Body of pancreas (tissue), 4 donors: ENCODE measurements around the gene RASA3. TPM values are rescaled to one million over a fixed set of nuclear protein-coding genes. Genes with fewer than 3 reads are reported as not detected.

ENCODE experiments used
- ATAC-seq: fragments of 150-250 bp; one replicate; pipeline ENCODE4 v1.9.1; 2016
- DNase-seq, 4 donors: peaks; one replicate each; pipeline ENCODE4 v3.0.0-alpha.2; 2019
- H3K27ac ChIP-seq, 4 donors: fragments of 200-600 bp; sonication (generic); 1 replicate in 3 of 4; 2 replicates in 1 of 4; pipeline versions ENCODE4 v1.5.1 to v1.6.1; 2016 to 2019; ENCODE audit warnings: mild to moderate bottlenecking in 1 of 4, mixed read lengths in 1 of 4, moderate library complexity in 1 of 4
- H3K27me3 ChIP-seq, 2 donors: fragments of 200-600 bp; sonication (generic); one replicate each; pipeline ENCODE4 v1.6.0; 2016; ENCODE audit warnings: mild to moderate bottlenecking in 1 of 2
- H3K36me3 ChIP-seq, 2 donors: fragments of 200-600 bp; sonication (generic); replicated peaks in 1 of 2; 2 replicates each; pipeline ENCODE4 v1.5.1; 2016; ENCODE audit warnings: low read depth in 2 of 2; ENCODE audit not compliant: insufficient read depth in 1 of 2
- H3K4me1 ChIP-seq: fragments of 200-600 bp; sonication (generic); one replicate; pipeline ENCODE4 v1.6.0; 2016
- H3K4me3 ChIP-seq, 2 donors: fragments of 200-600 bp; sonication (generic); 1 replicate in 1 of 2; 2 replicates in 1 of 2; pipeline ENCODE4 v1.5.1; 2016 to 2019
- H3K9me3 ChIP-seq, 3 donors: fragments of 200-600 bp; sonication (generic); 1 replicate in 2 of 3; 2 replicates in 1 of 3; pipeline ENCODE4 v1.5.1; 2016
- POLR2A ChIP-seq, 3 donors: fragments of 450-650 bp; IDR thresholded peaks; one replicate each; pipeline ENCODE4 v1.6.1; 2016; ENCODE audit warnings: antibody characterized with exemption in 3 of 3, mild to moderate bottlenecking in 2 of 3
- WGBS, 2 donors: methylation state at CpG; one replicate each; pipeline ENCODE4 v1.1.5; 2017; 5-methylcytosine and 5-hydroxymethylcytosine counted together
- intact Hi-C: fragments of 100-400 bp; cut with DNase I; formaldehyde crosslinking; loops from one replicate; pipeline ENCODE4 v1.15.1; 2023
- total RNA-seq, 2 donors: library from RNA; depleted of rRNA; stranded (reverse); fragments of >200 nt; gene quantifications; one replicate each; pipeline ENCODE4 v1.1.0, GENCODE V29; 2016
- TF ChIP-seq, protein P1 (sequence below), 7 experiments: fragments of 450-650 bp in 4 of 7; fragments of 200-600 bp in 3 of 7; sonication (generic) in 3 of 7; IDR thresholded peaks; one replicate each; pipeline ENCODE4 v1.5.1; 2016 to 2019; ENCODE audit warnings: antibody characterized with exemption in 7 of 7

Gene RASA3
- total RNA-seq, 2 donors from 2014 or later = 10.2 to 19.2 TPM

DNA sequence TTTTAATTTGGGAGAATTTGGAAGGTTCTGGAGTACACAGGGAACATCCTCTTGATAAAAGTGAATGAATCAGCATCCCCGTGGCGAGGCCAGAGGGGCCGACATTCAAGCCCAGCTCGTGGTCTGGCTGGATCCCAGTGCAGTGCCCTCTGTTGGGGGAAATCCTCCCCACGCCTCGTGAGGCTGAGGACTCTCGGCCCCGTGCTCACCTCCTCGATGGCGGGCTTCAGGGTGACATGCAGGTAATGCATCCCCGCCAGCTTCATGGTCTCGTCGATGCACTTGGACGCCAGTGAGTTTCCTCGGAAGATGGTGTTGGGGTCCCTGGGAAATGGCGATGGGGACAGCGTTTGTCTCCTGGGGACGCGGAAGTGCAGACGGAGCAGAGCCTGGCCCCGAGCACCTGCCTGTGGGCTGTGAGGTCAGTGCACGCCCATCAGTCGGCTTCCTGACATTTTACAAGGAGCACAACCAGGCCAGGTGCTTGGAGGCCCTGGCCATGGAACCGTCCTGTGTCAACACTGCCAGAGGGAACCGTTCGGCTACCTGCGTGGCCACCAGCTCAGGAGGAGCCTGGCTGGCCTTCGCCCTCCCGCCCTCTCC lies 115.3 kb downstream of the RASA3 start:
- 78 to 92% methylated on average over 5 to 29 of the region's 29 CpGs for WGBS, 2 donors
- Histone ChIP-seq H3K27me3 (no peaks in the 10 kb centered on the region), H3K36me3 (no peaks in the 10 kb centered on the region), H3K27ac (no peak overlapping the region), H3K4me1 (no peaks in the 10 kb centered on the region), H3K4me3 (no peak overlapping the region), H3K9me3 (no peaks in the 10 kb centered on the region)
- DNase-seq = no peak
- no peak for ATAC-seq
- intact Hi-C loops = loop anchor here (10.0 kb wide), 1 partner anchor 212 kb away; no protein-coding TSS in a partner anchor
- no peak for TF ChIP-seq POLR2A (IDR thresholded peaks at IDR 0.05)
- TF ChIP-seq, protein P1, sequence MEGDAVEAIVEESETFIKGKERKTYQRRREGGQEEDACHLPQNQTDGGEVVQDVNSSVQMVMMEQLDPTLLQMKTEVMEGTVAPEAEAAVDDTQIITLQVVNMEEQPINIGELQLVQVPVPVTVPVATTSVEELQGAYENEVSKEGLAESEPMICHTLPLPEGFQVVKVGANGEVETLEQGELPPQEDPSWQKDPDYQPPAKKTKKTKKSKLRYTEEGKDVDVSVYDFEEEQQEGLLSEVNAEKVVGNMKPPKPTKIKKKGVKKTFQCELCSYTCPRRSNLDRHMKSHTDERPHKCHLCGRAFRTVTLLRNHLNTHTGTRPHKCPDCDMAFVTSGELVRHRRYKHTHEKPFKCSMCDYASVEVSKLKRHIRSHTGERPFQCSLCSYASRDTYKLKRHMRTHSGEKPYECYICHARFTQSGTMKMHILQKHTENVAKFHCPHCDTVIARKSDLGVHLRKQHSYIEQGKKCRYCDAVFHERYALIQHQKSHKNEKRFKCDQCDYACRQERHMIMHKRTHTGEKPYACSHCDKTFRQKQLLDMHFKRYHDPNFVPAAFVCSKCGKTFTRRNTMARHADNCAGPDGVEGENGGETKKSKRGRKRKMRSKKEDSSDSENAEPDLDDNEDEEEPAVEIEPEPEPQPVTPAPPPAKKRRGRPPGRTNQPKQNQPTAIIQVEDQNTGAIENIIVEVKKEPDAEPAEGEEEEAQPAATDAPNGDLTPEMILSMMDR (IDR thresholded peaks at IDR 0.05) = no peak

DNA sequence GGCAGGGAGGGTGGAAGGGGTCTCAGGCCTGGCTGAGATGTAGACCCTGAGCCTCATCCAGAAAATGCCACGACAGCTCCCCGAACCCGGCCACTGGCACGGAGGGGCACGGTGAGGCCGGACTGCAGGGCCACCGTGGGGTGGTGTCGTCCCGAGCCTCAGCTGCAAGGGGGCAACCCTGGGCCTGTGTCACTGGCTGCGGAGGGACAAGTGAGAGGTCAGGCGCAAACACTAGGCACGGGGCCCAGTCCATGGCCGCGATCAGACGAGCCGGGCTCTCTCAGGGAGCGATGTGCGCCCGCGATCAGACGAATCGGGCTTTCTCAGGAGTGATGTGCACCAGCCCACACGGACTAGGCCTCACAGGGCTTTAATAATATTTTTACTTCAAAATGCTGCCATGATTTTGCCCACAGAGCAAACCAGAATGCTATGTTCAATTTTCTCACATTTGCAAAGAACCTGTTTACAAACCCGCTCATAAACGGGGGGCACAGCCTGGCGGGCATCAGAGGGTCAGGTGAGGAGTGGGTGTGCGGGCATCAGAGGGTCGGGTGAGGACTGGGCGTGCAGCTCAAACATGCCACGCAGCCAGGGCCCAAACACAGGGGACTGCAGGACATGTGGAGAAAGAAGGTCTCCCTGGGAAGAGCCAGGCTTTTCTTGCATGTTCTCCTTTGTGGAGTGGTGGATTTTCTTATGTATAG lies 115.9 kb downstream of the RASA3 start:
- ATAC-seq (no peak), DNase-seq (no peak)
- Histone ChIP-seq H3K36me3 (no peaks in the 10 kb centered on the region), H3K4me3 (no peak overlapping the region), H3K27ac (no peak overlapping the region), H3K9me3 (no peaks in the 10 kb centered on the region), H3K27me3 (no peaks in the 10 kb centered on the region), H3K4me1 (no peaks in the 10 kb centered on the region)
- no peak for TF ChIP-seq POLR2A (IDR thresholded peaks at IDR 0.05)
- TF ChIP-seq, protein P1 (IDR thresholded peaks at IDR 0.05) = no peak
- intact Hi-C loops = loop anchor here (10.0 kb wide), 1 partner anchor 212 kb away; no protein-coding TSS in a partner anchor
- WGBS, 2 donors = 89 to 92% methylated on average over 18 to 29 of the region's 30 CpGs

DNA sequence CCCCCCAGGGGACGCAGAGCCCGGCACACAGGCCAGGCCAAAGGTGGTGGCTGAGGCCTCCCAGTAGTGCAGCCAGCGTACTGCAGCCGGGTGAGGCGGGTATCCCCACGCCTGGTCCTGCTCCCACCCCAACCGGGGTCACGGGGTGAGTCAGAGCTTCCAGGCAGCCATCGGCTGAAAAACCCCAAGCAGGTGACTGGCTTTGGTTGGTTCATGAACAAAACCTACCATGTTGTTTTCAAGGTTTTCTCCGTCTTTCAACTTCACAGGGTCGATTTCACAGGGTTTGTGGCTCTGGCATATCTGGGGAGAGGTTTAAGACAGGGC lies 116.5 kb downstream of the RASA3 start:
- Histone ChIP-seq H3K9me3 (no peaks in the 10 kb centered on the region), H3K27me3 (no peaks in the 10 kb centered on the region), H3K4me1 (no peaks in the 10 kb centered on the region), H3K36me3 (no peaks in the 10 kb centered on the region), H3K27ac (no peak overlapping the region), H3K4me3 (no peak overlapping the region)
- ATAC-seq (peak; percentile 12), DNase-seq (no peak)
- WGBS, 2 donors = 80 to 88% methylated on average over 3 to 11 of the region's 11 CpGs
- no peak for TF ChIP-seq POLR2A (IDR thresholded peaks at IDR 0.05)
- TF ChIP-seq, protein P1 (IDR thresholded peaks at IDR 0.05) = no peak
- intact Hi-C loops = loop anchor here (10.0 kb wide), 1 partner anchor 211 kb away; no protein-coding TSS in a partner anchor

DNA sequence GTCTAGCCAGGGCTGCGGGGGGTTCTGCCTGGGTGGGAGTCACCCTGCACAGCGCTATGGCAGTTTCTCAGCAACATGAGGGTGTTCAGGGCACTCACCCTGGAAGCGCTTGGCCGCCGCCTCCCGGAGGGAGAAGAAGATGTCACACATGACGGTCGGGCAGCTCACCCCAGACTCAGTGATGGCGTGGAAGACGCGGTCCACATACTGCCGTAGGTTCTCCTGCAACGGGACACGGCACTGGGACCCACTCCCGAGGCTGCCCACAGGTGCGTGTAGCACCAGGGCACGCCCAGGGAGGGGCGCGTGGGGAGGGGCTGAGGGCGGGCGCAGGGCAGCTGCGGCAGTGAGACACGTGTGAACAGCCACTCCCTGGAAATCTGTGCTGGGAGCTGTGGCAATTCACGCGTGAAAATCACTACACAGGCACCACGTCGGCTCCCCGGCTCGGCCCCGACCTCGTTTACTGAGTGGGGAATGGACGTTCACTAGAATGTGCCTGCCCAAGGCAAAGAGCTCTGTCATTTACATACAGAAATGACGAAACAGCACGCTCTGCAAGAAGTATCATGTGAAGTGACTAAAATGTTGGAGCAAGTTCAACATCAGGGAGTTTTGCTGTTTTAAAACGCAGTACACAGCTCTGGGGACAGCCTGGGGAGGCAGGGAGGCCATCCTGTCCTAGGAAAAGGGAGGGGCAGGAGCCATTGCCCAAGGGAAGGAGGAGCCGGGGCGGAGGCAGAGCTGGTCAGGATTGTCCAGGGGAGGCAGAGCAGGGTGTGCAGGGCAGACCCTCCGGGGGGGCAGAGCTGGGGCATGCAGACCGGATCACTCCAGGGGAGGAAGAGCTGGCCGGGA lies 117.1 kb downstream of the RASA3 start:
- 86 to 88% methylated on average over 32 to 33 of the region's 40 CpGs for WGBS, 2 donors

More for the DNA sequence above, 117.1 kb downstream of the RASA3 start:
- intact Hi-C loops = loop anchor here (10.0 kb wide), 1 partner anchor 211 kb away; no protein-coding TSS in a partner anchor
- DNase-seq = peak in 1 of 4 donors; percentile 34
- H3K27me3 ChIP-seq = no peaks in the 10 kb centered on the region
- H3K36me3 ChIP-seq = no peaks in the 10 kb centered on the region
- no peaks in the 10 kb centered on the region for H3K4me1 ChIP-seq
- peak; percentile 60 for ATAC-seq
- H3K4me3 ChIP-seq = no peak overlapping the region
- H3K9me3 ChIP-seq = no peaks in the 10 kb centered on the region
- TF ChIP-seq, protein P1 (IDR thresholded peaks at IDR 0.05) = no peak
- no peak for TF ChIP-seq POLR2A (IDR thresholded peaks at IDR 0.05)
- no peak overlapping the region for H3K27ac ChIP-seq
